GM21825 (cell line): Measurements from ENCODE around the gene SLC22A23.

ENCODE experiments used
- ATAC-seq: cut with Tn5 transposase; IDR thresholded peaks from one replicate; pipeline ENCODE4 v1.9.1; 2021; ENCODE audit warnings: mild to moderate bottlenecking, moderate library complexity; ENCODE audit not compliant: unreplicated experiment

Gene SLC22A23

GRCh38 chr6:3231247-3232016 is 225.4 kb downstream of the SLC22A23 start:
- ATAC-seq = no peak

- ATAC-seq = no peak
Observed at GRCh38 chr6:3230900-3231246, 226.0 kb downstream of the SLC22A23 start.

- ATAC-seq = no peak
Observed at GRCh38 chr6:3230256-3230882, 226.5 kb downstream of the SLC22A23 start.

- ATAC-seq = no peak
Observed at GRCh38 chr6:3229566-3230178, 227.2 kb downstream of the SLC22A23 start.

GRCh38 chr6:3228771-3229565 is 227.9 kb downstream of the SLC22A23 start:
- no peak for ATAC-seq

- ATAC-seq = no peak
Observed at GRCh38 chr6:3228046-3228671, 228.7 kb downstream of the SLC22A23 start.

GRCh38 chr6:3227363-3228045 is 229.3 kb downstream of the SLC22A23 start, which contains the start of gene TUBB2B:
TSS of gene TUBB2B (minus strand) at chr6:3227653. CDS start at chr6:3227543, 110 bp downstream.
- ATAC-seq = no peak

- ATAC-seq = no peak
Observed at GRCh38 chr6:3226481-3227362, 230.1 kb downstream of the SLC22A23 start.

- ATAC-seq = no peak
Observed at GRCh38 chr6:3226042-3226441, 230.8 kb downstream of the SLC22A23 start.

GRCh38 chr6:3222506-3223038 is 234.3 kb downstream of the SLC22A23 start:
- ATAC-seq = no peak

- no peak for ATAC-seq
Observed at GRCh38 chr6:3221578-3221977, 235.3 kb downstream of the SLC22A23 start.

GRCh38 chr6:3220366-3220765 is 236.5 kb downstream of the SLC22A23 start:
- ATAC-seq = no peak
